Peyer's patch (tissue), 4 donors: ENCODE data around the gene CDKAL1. TPM values are rescaled to one million over a fixed set of nuclear protein-coding genes. Genes with fewer than 3 reads are reported as not detected.

Experiments used
- DNase-seq, 3 donors: peaks; one replicate each; pipeline ENCODE4 v3.0.0-alpha.2; 2017 to 2019
- H3K27ac ChIP-seq, 4 donors: fragments of 200-600 bp; sonication (generic); one replicate each; pipeline ENCODE4 v1.5.1; 2016 to 2019
- H3K27me3 ChIP-seq, 2 donors: fragments of 200-600 bp; sonication (generic); one replicate each; pipeline ENCODE4 v1.5.1; 2019
- H3K36me3 ChIP-seq, 3 donors: fragments of 200-600 bp; sonication (generic); one replicate each; pipeline ENCODE4 v1.5.1; 2016 to 2019
- H3K4me1 ChIP-seq, 4 donors: fragments of 200-600 bp; sonication (generic); one replicate each; pipeline ENCODE4 v1.5.1; 2016 to 2019
- H3K4me3 ChIP-seq, 4 donors: fragments of 200-600 bp; sonication (generic); 1 replicate in 3 of 4; 2 replicates in 1 of 4; pipeline ENCODE4 v1.5.1; 2016 to 2019; ENCODE audit warnings: mild to moderate bottlenecking in 1 of 4
- H3K9me3 ChIP-seq, 4 donors: fragments of 200-600 bp; sonication (generic); one replicate each; pipeline ENCODE4 v1.5.1; 2016 to 2019; ENCODE audit warnings: mild to moderate bottlenecking in 1 of 4
- CTCF ChIP-seq, 6 experiments: fragments of 450-650 bp in 4 of 6; fragments of 200-600 bp in 2 of 6; sonication (generic) in 1 of 6; IDR thresholded peaks; one replicate each; pipeline ENCODE4 v1.5.1; 2017 to 2019; ENCODE audit warnings: antibody characterized with exemption in 6 of 6, mild to moderate bottlenecking in 3 of 6, moderate library complexity in 1 of 6
- POLR2A ChIP-seq, 2 donors: fragments of 450-650 bp; IDR thresholded peaks; one replicate each; pipeline ENCODE4 v1.5.1; 2017; ENCODE audit warnings: antibody characterized with exemption in 2 of 2, mild to moderate bottlenecking in 2 of 2, moderate library complexity in 2 of 2
- total RNA-seq, 4 donors: library from RNA; depleted of rRNA; stranded (reverse); fragments of >200 nt; gene quantifications; one replicate each; pipeline ENCODE4 v1.1.0, GENCODE V29; 2016

The CDKAL1 gene
- total RNA-seq, 4 donors from 2014 or later, result 10.3 to 31.4 (median 11.6) TPM

- no peak for DNase-seq
- Histone ChIP-seq H3K9me3 (no peaks in the 10 kb centered on the region), H3K36me3 (no peaks in the 10 kb centered on the region)
These were observed 729.5 kb downstream of the CDKAL1 start for GRCh38 chr6:21263531-21264287.

GRCh38 chr6:21264288-21265033, 730.2 kb downstream of the CDKAL1 start:
- no peak for DNase-seq
- H3K4me3 ChIP-seq, result no peak overlapping the region
- TF ChIP-seq CTCF (IDR thresholded peaks at IDR 0.05) (no peak), POLR2A (IDR thresholded peaks at IDR 0.05) (no peak)
- no peak overlapping the region for H3K27ac ChIP-seq
- H3K36me3 ChIP-seq, result no peaks in the 10 kb centered on the region
- H3K9me3 ChIP-seq, result no peaks in the 10 kb centered on the region
- H3K27me3 ChIP-seq, result no peaks in the 10 kb centered on the region
- no peaks in the 10 kb centered on the region for H3K4me1 ChIP-seq

More at GRCh38 chr6:21263531-21264287, 729.5 kb downstream of the CDKAL1 start:
- Histone ChIP-seq H3K4me1 (no peaks in the 10 kb centered on the region), H3K4me3 (no peak overlapping the region), H3K27me3 (no peaks in the 10 kb centered on the region), H3K27ac (no peak overlapping the region)
- no peak for TF ChIP-seq POLR2A (IDR thresholded peaks at IDR 0.05)
- no peak for TF ChIP-seq CTCF (IDR thresholded peaks at IDR 0.05)

DNA sequence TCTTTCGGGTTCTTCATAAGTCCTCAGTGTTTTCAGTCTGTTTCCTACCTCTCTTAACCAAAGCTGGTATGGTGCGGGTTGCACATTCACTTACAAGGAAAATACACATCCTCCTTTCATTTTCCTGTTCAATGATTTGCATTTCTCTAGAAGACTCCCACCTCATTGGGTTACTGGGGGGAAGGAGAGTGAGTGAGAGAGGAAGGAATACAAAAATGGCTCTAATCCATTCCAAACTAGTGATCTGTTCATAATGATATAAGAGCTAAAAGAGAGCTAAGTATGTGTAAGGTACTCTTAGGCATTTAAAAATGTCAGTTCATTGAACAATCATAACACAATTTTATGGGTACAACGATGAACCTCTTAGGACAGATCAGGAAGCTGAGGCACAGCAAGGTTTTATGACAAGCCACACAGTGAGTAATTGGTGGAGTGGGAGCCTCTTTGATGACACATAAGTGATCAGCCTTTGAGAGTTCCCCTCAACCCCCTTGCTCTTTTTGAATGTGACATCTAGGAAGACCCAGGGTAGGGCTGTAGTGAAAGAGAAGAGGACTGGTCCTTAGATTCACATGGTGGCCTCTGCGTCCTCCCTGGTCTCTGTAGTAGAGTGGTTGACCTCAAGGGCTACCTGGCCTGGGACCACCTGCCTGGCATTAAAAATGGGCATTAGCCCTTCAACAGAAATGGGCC, 730.9 kb downstream of the CDKAL1 start:
- Histone ChIP-seq H3K27ac (no peak overlapping the region), H3K36me3 (no peaks in the 10 kb centered on the region), H3K4me1 (no peaks in the 10 kb centered on the region), H3K9me3 (no peaks in the 10 kb centered on the region), H3K27me3 (no peaks in the 10 kb centered on the region), H3K4me3 (no peak overlapping the region)
- no peak for DNase-seq
- TF ChIP-seq POLR2A (IDR thresholded peaks at IDR 0.05) (no peak), CTCF (IDR thresholded peaks at IDR 0.05) (no peak)

- DNase-seq, result no peak
- no peak for TF ChIP-seq CTCF (IDR thresholded peaks at IDR 0.05)
- no peak for TF ChIP-seq POLR2A (IDR thresholded peaks at IDR 0.05)
- no peaks in the 10 kb centered on the region for H3K27me3 ChIP-seq
- no peaks in the 10 kb centered on the region for H3K4me1 ChIP-seq
- H3K27ac ChIP-seq, result no peak overlapping the region
- H3K36me3 ChIP-seq, result no peaks in the 10 kb centered on the region
- H3K9me3 ChIP-seq, result no peaks in the 10 kb centered on the region
- no peak overlapping the region for H3K4me3 ChIP-seq
These were observed 731.4 kb downstream of the CDKAL1 start for GRCh38 chr6:21265730-21266044.

GRCh38 chr6:21270636-21271201, 736.5 kb downstream of the CDKAL1 start:
- no peak for DNase-seq
- TF ChIP-seq POLR2A (IDR thresholded peaks at IDR 0.05) (no peak), CTCF (IDR thresholded peaks at IDR 0.05) (no peak)
- Histone ChIP-seq H3K9me3 (no peaks in the 10 kb centered on the region), H3K4me3 (no peak overlapping the region), H3K36me3 (no peaks in the 10 kb centered on the region), H3K27me3 (no peaks in the 10 kb centered on the region), H3K4me1 (no peaks in the 10 kb centered on the region), H3K27ac (no peak overlapping the region)
